ENCODE measurements around the gene PCDHGA11. TPM values are rescaled to one million over a fixed set of nuclear protein-coding genes. Genes with fewer than 3 reads are reported as not detected.
"Not testable (repeated sequence)": the region's sequence is repeated elsewhere in the genome, so short reads cannot be mapped to it uniquely, and the experiment has no call there.

The PCDHGA11 gene
- total and polyA plus RNA-seq, 9 donors = 1.9 to 5.2 (median 3.3) TPM

GRCh38 chr5:141384471-141385267 lies 36.2 kb upstream of the PCDHGA11 start:
- Histone ChIP-seq H3K4me3 (ENCODE audit: low read length) (no peak overlapping the region), H3K9me3 (replicated peaks; ENCODE audit: control insufficient read depth, low read depth, low read length) (peaks cover 79% of the 10 kb centered on the region), H3K27ac (ENCODE audit: low read length) (no peak overlapping the region), H3K36me3 (ENCODE audit: control insufficient read depth, insufficient read depth, low read length) (no peaks in the 10 kb centered on the region), H3K27me3 (ENCODE audit: control insufficient read depth, insufficient read depth, low read length) (peaks cover 7% of the 10 kb centered on the region), H3K4me1 (ENCODE audit: control insufficient read depth, insufficient read depth, low read length) (no peaks in the 10 kb centered on the region)
- WGBS (ENCODE audit: insufficient coverage) = 67% methylated on average over 38 of the region's 43 CpGs
- DNase-seq = no peak

GRCh38 chr5:141387557-141388311 lies 33.1 kb upstream of the PCDHGA11 start, which contains the start of gene PCDHGB4:
TSS of gene PCDHGB4 (plus strand) at chr5:141387698. CDS start at chr5:141387885, 187 bp downstream.
- WGBS (ENCODE audit: insufficient coverage) = 5% methylated on average over 11 of the region's 40 CpGs
- peaks cover 83% of the 10 kb centered on the region for H3K9me3 ChIP-seq (replicated peaks; ENCODE audit: control insufficient read depth, low read depth, low read length)
- H3K4me3 ChIP-seq (ENCODE audit: low read length); H3K36me3 ChIP-seq (ENCODE audit: control insufficient read depth, insufficient read depth, low read length); H3K27ac ChIP-seq (ENCODE audit: low read length); H3K4me1 ChIP-seq (ENCODE audit: control insufficient read depth, insufficient read depth, low read length): not testable (repeated sequence)
- H3K27me3 ChIP-seq (ENCODE audit: control insufficient read depth, insufficient read depth, low read length) = peaks cover 11% of the 10 kb centered on the region
- peak; percentile 10 for DNase-seq

GRCh38 chr5:141388661-141389060 lies 32.2 kb upstream of the PCDHGA11 start:
- no peak for DNase-seq
- no peak overlapping the region for H3K4me3 ChIP-seq (ENCODE audit: low read length)
- 80% methylated on average over 3 of the region's 10 CpGs for WGBS (ENCODE audit: insufficient coverage)
- H3K4me1 ChIP-seq (ENCODE audit: control insufficient read depth, insufficient read depth, low read length) = no peaks in the 10 kb centered on the region
- peaks cover 14% of the 10 kb centered on the region for H3K27me3 ChIP-seq (ENCODE audit: control insufficient read depth, insufficient read depth, low read length)
- no peak overlapping the region for H3K27ac ChIP-seq (ENCODE audit: low read length)
- H3K9me3 ChIP-seq (replicated peaks; ENCODE audit: control insufficient read depth, low read depth, low read length) = peaks cover 83% of the 10 kb centered on the region
- no peaks in the 10 kb centered on the region for H3K36me3 ChIP-seq (ENCODE audit: control insufficient read depth, insufficient read depth, low read length)

- WGBS (ENCODE audit: insufficient coverage) = 38% methylated on average over 75 of the region's 77 CpGs
- H3K27me3 ChIP-seq (ENCODE audit: control insufficient read depth, insufficient read depth, low read length) = peaks cover 14% of the 10 kb centered on the region
These were observed 31.5 kb upstream of the PCDHGA11 start for GRCh38 chr5:141389153-141390042.

GRCh38 chr5:141392429-141393198 lies 28.2 kb upstream of the PCDHGA11 start, which contains the start of gene PCDHGA8:
TSS of gene PCDHGA8 (plus strand) at chr5:141392633. CDS start at chr5:141392814, 181 bp downstream.
- WGBS (ENCODE audit: insufficient coverage) = 22% methylated on average over 31 of the region's 38 CpGs
- peaks cover 14% of the 10 kb centered on the region for H3K27me3 ChIP-seq (ENCODE audit: control insufficient read depth, insufficient read depth, low read length)
- H3K36me3 ChIP-seq (ENCODE audit: control insufficient read depth, insufficient read depth, low read length) = no peaks in the 10 kb centered on the region
- no peak for DNase-seq
- peaks cover 75% of the 10 kb centered on the region for H3K9me3 ChIP-seq (replicated peaks; ENCODE audit: control insufficient read depth, low read depth, low read length)
- no peaks in the 10 kb centered on the region for H3K4me1 ChIP-seq (ENCODE audit: control insufficient read depth, insufficient read depth, low read length)
- no peak within 1 kb of the TSS for H3K27ac ChIP-seq (ENCODE audit: low read length)
- H3K4me3 ChIP-seq (ENCODE audit: low read length) = no peak within 1 kb of the TSS

More at GRCh38 chr5:141389153-141390042, 31.5 kb upstream of the PCDHGA11 start:
- Histone ChIP-seq H3K27ac (ENCODE audit: low read length) (no peak overlapping the region), H3K4me3 (ENCODE audit: low read length) (no peak overlapping the region), H3K4me1 (ENCODE audit: control insufficient read depth, insufficient read depth, low read length) (no peaks in the 10 kb centered on the region), H3K36me3 (ENCODE audit: control insufficient read depth, insufficient read depth, low read length) (no peaks in the 10 kb centered on the region), H3K9me3 (replicated peaks; ENCODE audit: control insufficient read depth, low read depth, low read length) (peaks cover 83% of the 10 kb centered on the region)
- DNase-seq = no peak

- H3K4me3 ChIP-seq (ENCODE audit: low read length) = no peak overlapping the region
- no peaks in the 10 kb centered on the region for H3K36me3 ChIP-seq (ENCODE audit: control insufficient read depth, insufficient read depth, low read length)
- H3K27ac ChIP-seq (ENCODE audit: low read length) = no peak overlapping the region
- no peak for DNase-seq
- peaks cover 16% of the 10 kb centered on the region for H3K27me3 ChIP-seq (ENCODE audit: control insufficient read depth, insufficient read depth, low read length)
- no peaks in the 10 kb centered on the region for H3K4me1 ChIP-seq (ENCODE audit: control insufficient read depth, insufficient read depth, low read length)
- 59% methylated on average over 11 of the region's 21 CpGs for WGBS (ENCODE audit: insufficient coverage)
- H3K9me3 ChIP-seq (replicated peaks; ENCODE audit: control insufficient read depth, low read depth, low read length) = peaks cover 77% of the 10 kb centered on the region
These were observed 27.6 kb upstream of the PCDHGA11 start for GRCh38 chr5:141393267-141393666.

GRCh38 chr5:141394401-141395187 lies 26.3 kb upstream of the PCDHGA11 start:
- WGBS (ENCODE audit: insufficient coverage) = 42% methylated on average over 25 of the region's 53 CpGs
- H3K4me1 ChIP-seq (ENCODE audit: control insufficient read depth, insufficient read depth, low read length); H3K4me3 ChIP-seq (ENCODE audit: low read length); DNase-seq; H3K36me3 ChIP-seq (ENCODE audit: control insufficient read depth, insufficient read depth, low read length); H3K27ac ChIP-seq (ENCODE audit: low read length): not testable (repeated sequence)
- Histone ChIP-seq H3K9me3 (replicated peaks; ENCODE audit: control insufficient read depth, low read depth, low read length) (peaks cover 76% of the 10 kb centered on the region), H3K27me3 (ENCODE audit: control insufficient read depth, insufficient read depth, low read length) (peaks cover 21% of the 10 kb centered on the region)

- not testable (repeated sequence) for DNase-seq; H3K36me3 ChIP-seq (ENCODE audit: control insufficient read depth, insufficient read depth, low read length); H3K27ac ChIP-seq (ENCODE audit: low read length); H3K4me1 ChIP-seq (ENCODE audit: control insufficient read depth, insufficient read depth, low read length); H3K4me3 ChIP-seq (ENCODE audit: low read length)
- H3K9me3 ChIP-seq (replicated peaks; ENCODE audit: control insufficient read depth, low read depth, low read length) = peaks cover 75% of the 10 kb centered on the region
- peaks cover 18% of the 10 kb centered on the region for H3K27me3 ChIP-seq (ENCODE audit: control insufficient read depth, insufficient read depth, low read length)
- WGBS (ENCODE audit: insufficient coverage) = 2% methylated on average over 9 of the region's 43 CpGs
These were observed 22.9 kb upstream of the PCDHGA11 start, which contains the start of gene PCDHGB5 for GRCh38 chr5:141397756-141398551. TSS of gene PCDHGB5 (plus strand) at chr5:141397947. CDS start at chr5:141398128, 181 bp downstream.
